ENCODE measurements around the gene RAB20.

RAB20 gene

GRCh38 chr13:110522721-110523120 is 38.8 kb downstream of the RAB20 start:
- H3K79me2 ChIP-seq (ENCODE audit: insufficient read depth, low read length): no peaks in the 10 kb centered on the region
- no peaks in the 10 kb centered on the region for H3K36me3 ChIP-seq (ENCODE audit: insufficient read depth, low read length)
- H4K20me1 ChIP-seq (ENCODE audit: insufficient read depth, low read length): no peaks in the 10 kb centered on the region
- no peak overlapping the region for H3K4me2 ChIP-seq (ENCODE audit: low read length)
- no peaks in the 10 kb centered on the region for H3K9me3 ChIP-seq (ENCODE audit: low read length)
- H3K4me1 ChIP-seq (ENCODE audit: insufficient read depth, low read length, severe bottlenecking): no peaks in the 10 kb centered on the region
- TF ChIP-seq, protein P1, sequence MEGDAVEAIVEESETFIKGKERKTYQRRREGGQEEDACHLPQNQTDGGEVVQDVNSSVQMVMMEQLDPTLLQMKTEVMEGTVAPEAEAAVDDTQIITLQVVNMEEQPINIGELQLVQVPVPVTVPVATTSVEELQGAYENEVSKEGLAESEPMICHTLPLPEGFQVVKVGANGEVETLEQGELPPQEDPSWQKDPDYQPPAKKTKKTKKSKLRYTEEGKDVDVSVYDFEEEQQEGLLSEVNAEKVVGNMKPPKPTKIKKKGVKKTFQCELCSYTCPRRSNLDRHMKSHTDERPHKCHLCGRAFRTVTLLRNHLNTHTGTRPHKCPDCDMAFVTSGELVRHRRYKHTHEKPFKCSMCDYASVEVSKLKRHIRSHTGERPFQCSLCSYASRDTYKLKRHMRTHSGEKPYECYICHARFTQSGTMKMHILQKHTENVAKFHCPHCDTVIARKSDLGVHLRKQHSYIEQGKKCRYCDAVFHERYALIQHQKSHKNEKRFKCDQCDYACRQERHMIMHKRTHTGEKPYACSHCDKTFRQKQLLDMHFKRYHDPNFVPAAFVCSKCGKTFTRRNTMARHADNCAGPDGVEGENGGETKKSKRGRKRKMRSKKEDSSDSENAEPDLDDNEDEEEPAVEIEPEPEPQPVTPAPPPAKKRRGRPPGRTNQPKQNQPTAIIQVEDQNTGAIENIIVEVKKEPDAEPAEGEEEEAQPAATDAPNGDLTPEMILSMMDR (IDR thresholded peaks at IDR 0.05; ENCODE audit: low read length): no peak
- no peak for TF ChIP-seq EZH2 (IDR thresholded peaks at IDR 0.05; ENCODE audit: borderline replicate concordance, low read length)
- no peak overlapping the region for H2AFZ ChIP-seq (ENCODE audit: low read length)
- H3K4me3 ChIP-seq (ENCODE audit: low read depth, low read length, poor library complexity, severe bottlenecking): no peak overlapping the region
- no peak overlapping the region for H3K9ac ChIP-seq (ENCODE audit: low read length)
- H3F3A ChIP-seq (ENCODE audit: insufficient read depth, low read length): no peaks in the 10 kb centered on the region
- peaks cover 9% of the 10 kb centered on the region; the same call in 1 of the 2 replicates for H3K27me3 ChIP-seq (ENCODE audit: insufficient read depth, low read length)
- H3K27ac ChIP-seq (ENCODE audit: low read depth, low read length, poor library complexity, severe bottlenecking): no peak overlapping the region
- H3K9me2 ChIP-seq (ENCODE audit: low read depth, low read length): no peaks in the 10 kb centered on the region

DNA sequence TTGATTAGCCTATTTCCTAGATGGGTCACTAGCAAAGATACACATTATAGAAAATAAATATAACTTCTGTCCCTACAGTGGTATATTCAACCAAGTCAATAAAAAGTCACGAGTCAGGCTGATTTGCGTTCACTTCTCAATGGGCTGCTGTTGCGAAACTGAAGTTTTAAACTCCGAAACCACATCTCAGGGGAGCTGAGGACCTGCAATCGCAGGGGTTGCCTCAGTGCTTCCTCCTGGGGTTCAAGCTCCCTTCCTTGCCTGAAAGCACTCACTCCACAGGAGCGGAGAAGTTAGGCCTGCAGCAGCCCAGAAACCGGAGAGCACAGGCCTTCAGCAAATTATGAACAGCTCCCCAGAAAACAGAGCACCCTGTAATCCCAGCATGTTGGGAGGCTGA is 39.6 kb downstream of the RAB20 start:
- no peak for TF ChIP-seq EZH2 (IDR thresholded peaks at IDR 0.05; ENCODE audit: borderline replicate concordance, low read length)
- TF ChIP-seq, protein P1 (IDR thresholded peaks at IDR 0.05; ENCODE audit: low read length): no peak
- Histone ChIP-seq H3K9me3 (ENCODE audit: low read length) (no peaks in the 10 kb centered on the region), H3K4me3 (ENCODE audit: low read depth, low read length, poor library complexity, severe bottlenecking) (no peak overlapping the region), H3K27me3 (ENCODE audit: insufficient read depth, low read length) (peaks cover 12% of the 10 kb centered on the region; the same call in 1 of the 2 replicates), H3K9me2 (ENCODE audit: low read depth, low read length) (no peaks in the 10 kb centered on the region), H3K4me1 (ENCODE audit: insufficient read depth, low read length, severe bottlenecking) (no peaks in the 10 kb centered on the region), H3K4me2 (ENCODE audit: low read length) (no peak overlapping the region), H3K9ac (ENCODE audit: low read length) (no peak overlapping the region), H4K20me1 (ENCODE audit: insufficient read depth, low read length) (no peaks in the 10 kb centered on the region), H3K36me3 (ENCODE audit: insufficient read depth, low read length) (no peaks in the 10 kb centered on the region), H2AFZ (ENCODE audit: low read length) (no peak overlapping the region), H3K27ac (ENCODE audit: low read depth, low read length, poor library complexity, severe bottlenecking) (no peak overlapping the region), H3F3A (ENCODE audit: insufficient read depth, low read length) (no peaks in the 10 kb centered on the region), H3K79me2 (ENCODE audit: insufficient read depth, low read length) (no peaks in the 10 kb centered on the region)

DNA sequence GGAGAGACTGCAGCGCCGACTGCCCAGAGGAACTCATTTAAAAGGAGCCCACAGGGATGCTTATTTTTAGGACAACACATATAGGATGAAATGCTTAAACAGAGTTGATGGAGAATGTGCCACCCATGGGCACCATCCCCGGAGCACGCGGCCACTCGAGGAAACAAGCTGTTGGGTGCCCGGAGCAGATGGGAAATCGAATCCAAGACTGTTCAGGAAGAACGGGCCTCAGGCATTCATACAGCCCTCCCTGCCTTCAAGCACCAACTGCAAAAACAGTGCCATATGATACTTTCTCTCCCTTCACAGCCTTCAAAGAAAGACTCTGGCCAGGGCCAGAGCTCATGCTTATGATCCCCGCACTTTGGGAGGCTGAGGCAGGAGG is 40.2 kb downstream of the RAB20 start:
- no peaks in the 10 kb centered on the region for H3K36me3 ChIP-seq (ENCODE audit: insufficient read depth, low read length)
- no peak overlapping the region for H3K4me2 ChIP-seq (ENCODE audit: low read length)
- H3K4me1 ChIP-seq (ENCODE audit: insufficient read depth, low read length, severe bottlenecking): no peaks in the 10 kb centered on the region
- peaks cover 12% of the 10 kb centered on the region; the same call in 1 of the 2 replicates for H3K27me3 ChIP-seq (ENCODE audit: insufficient read depth, low read length)
- H2AFZ ChIP-seq (ENCODE audit: low read length): no peak overlapping the region
- H4K20me1 ChIP-seq (ENCODE audit: insufficient read depth, low read length): no peaks in the 10 kb centered on the region
- no peak for TF ChIP-seq EZH2 (IDR thresholded peaks at IDR 0.05; ENCODE audit: borderline replicate concordance, low read length)
- TF ChIP-seq, protein P1 (IDR thresholded peaks at IDR 0.05; ENCODE audit: low read length): no peak
- H3K9ac ChIP-seq (ENCODE audit: low read length): no peak overlapping the region
- H3K79me2 ChIP-seq (ENCODE audit: insufficient read depth, low read length): no peaks in the 10 kb centered on the region
- no peaks in the 10 kb centered on the region for H3K9me2 ChIP-seq (ENCODE audit: low read depth, low read length)
- no peaks in the 10 kb centered on the region for H3K9me3 ChIP-seq (ENCODE audit: low read length)
- H3K4me3 ChIP-seq (ENCODE audit: low read depth, low read length, poor library complexity, severe bottlenecking): no peak overlapping the region
- H3K27ac ChIP-seq (ENCODE audit: low read depth, low read length, poor library complexity, severe bottlenecking): no peak overlapping the region
- H3F3A ChIP-seq (ENCODE audit: insufficient read depth, low read length): no peaks in the 10 kb centered on the region
